Right cardiac atrium (tissue), 5 donors: Measurements from ENCODE around the gene FIS1. TPM values are rescaled to one million over a fixed set of nuclear protein-coding genes. Genes with fewer than 3 reads are reported as not detected.
"Not testable (repeated sequence)": the region's sequence is repeated elsewhere in the genome, so short reads cannot be mapped to it uniquely, and the experiment has no call there.

ENCODE experiments used
- ATAC-seq, 2 donors: fragments of 200-7000 bp; cut with Tn5 transposase; one replicate each; pipeline versions ENCODE4 v1.8.0 to v1.9.1; 2020; ENCODE audit warnings: moderate library complexity in 2 of 2, mild to moderate bottlenecking in 1 of 2
- DNase-seq, 3 donors: peaks; one replicate each; pipeline ENCODE4 v3.0.0-alpha.2; 2020
- H3K27ac ChIP-seq: one replicate; pipeline ENCODE4 v1.5.1; 2013; ENCODE audit warnings: mild to moderate bottlenecking, low read length, control low read depth, moderate library complexity
- H3K27me3 ChIP-seq: one replicate; pipeline ENCODE4 v1.6.1; 2013; ENCODE audit not compliant: control insufficient read depth, insufficient read depth
- H3K4me1 ChIP-seq: one replicate; pipeline ENCODE4 v1.6.1; 2013; ENCODE audit warnings: low read length; ENCODE audit not compliant: control insufficient read depth, insufficient read depth
- H3K4me3 ChIP-seq: one replicate; pipeline ENCODE4 v1.5.1; 2013; ENCODE audit warnings: low read length, control low read depth
- H3K9me3 ChIP-seq: one replicate; pipeline ENCODE4 v1.6.1; 2013; ENCODE audit warnings: low read length; ENCODE audit not compliant: control insufficient read depth
- WGBS: extraction: QIAGEN DNeasy Blood & Tissue Kit; methylation state at CpG from one replicate; pipeline ENCODE4 v1.1.7; 2013; 5-methylcytosine and 5-hydroxymethylcytosine counted together
- intact Hi-C, 4 donors: fragments of 100-400 bp; cut with DNase I; formaldehyde crosslinking; loops; one replicate each; pipeline versions ENCODE4 v1.11.0 to v1.14.0; 2022 to 2023
- long read RNA-seq, 4 donors: library from polyadenylated mRNA; unstranded; transcript quantifications; one replicate each; pipeline ENCODE4 v2.0.0, GENCODE V29; 2020 to 2021
- polyA plus RNA-seq: library from polyadenylated mRNA; stranded (reverse); fragments of 200-250 nt; gene quantifications from one replicate; pipeline ENCODE4 v1.2.3, GENCODE V29; 2013
- total RNA-seq, 4 donors: library from RNA; stranded (reverse); fragmentation: NEBNext Ultra II Directional; extraction: Animal tissue kit (Norgen Biotek cat#: 25700); gene quantifications; one replicate each; pipeline ENCODE4 v1.2.1, GENCODE V29; 2021
- donor health status: healthy with polysubstance abuse.
- donor health status: DM: no; HTN: yes; CAD: no.
- donor health status: DM: no; HTN: no; CAD: no.
- donor health status: DM: no; HTN: yes; CAD: no; lungs with severe emphysema.
- donor health status: DM: yes; HTN: yes; CAD: no.

The FIS1 gene
- total RNA-seq (100 to 1,000 TPM; 245 to 315 (median 279) TPM), polyA plus RNA-seq (297 TPM)
- long read RNA-seq, donor 1, transcript FIS1-201 (5 exons, 734 nt), result major isoform, 114 of 124 reads
- long read RNA-seq, donor 1, transcript FIS1-204 (4 exons, 745 nt), result minor isoform, 7 of 124 reads
- long read RNA-seq, donor 1, partial matches to known transcripts, result 0 of 124 reads
- long read RNA-seq, donor 1, other reads (novel, unspliced or antisense), result 1 of 124 reads
- long read RNA-seq, donor 2, transcript FIS1-201 (5 exons, 734 nt), result major isoform, 98 of 114 reads
- long read RNA-seq, donor 2, transcript FIS1-204 (4 exons, 745 nt), result minor isoform, 8 of 114 reads
- long read RNA-seq, donor 2, partial matches to known transcripts, result 2 of 114 reads
- long read RNA-seq, donor 2, other reads (novel, unspliced or antisense), result 4 of 114 reads
- long read RNA-seq, donor 3, transcript FIS1-201 (5 exons, 734 nt), result major isoform, 85 of 91 reads
- long read RNA-seq, donor 3, partial matches to known transcripts, result 1 of 91 reads
- long read RNA-seq, donor 3, other reads (novel, unspliced or antisense), result 3 of 91 reads
- long read RNA-seq, donor 4, transcript FIS1-201 (5 exons, 734 nt), result major isoform, 92 of 97 reads
- long read RNA-seq, donor 4, partial matches to known transcripts, result 0 of 97 reads
- long read RNA-seq, donor 4, other reads (novel, unspliced or antisense), result 0 of 97 reads

DNA sequence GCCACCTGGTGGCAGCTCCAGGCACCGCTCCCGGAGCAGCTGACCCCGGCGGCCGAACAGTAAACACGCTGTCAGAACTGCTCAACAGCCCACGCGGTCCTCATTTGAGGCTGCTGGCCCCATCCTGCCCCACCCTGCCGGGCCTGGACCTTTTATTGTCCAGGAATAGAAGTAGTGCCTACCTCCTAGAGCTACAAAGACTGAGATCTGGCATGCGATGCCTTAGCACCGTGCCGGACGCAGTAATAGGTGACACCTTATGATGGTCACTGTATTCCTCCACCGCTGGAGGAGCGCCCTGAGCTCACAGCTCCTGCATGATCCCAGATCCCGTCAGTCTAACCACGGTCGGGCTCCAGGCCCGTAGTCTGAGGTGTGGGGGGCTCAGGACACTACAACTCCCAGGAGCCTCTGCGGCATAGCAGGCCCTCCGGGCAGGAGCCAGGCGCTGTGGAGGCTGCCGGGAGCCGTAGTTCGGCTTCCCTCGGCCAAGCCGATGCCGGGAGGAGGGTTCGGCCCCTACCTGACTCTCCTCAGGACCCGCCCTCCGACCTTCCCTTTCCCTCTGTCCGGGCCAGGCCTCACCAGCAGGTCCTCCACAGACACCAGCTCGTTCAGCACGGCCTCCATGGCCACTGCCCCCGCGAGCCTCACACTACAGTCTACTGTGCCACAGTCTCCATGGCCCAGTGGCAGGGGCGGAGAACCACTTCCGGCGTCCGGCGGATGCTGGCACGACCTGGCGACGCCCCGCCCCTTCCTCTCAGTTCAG lies at the start of gene FIS1:
FIS1 (minus strand) TSS at position 707 of the 772 bp plus-strand sequence; CDS start at position 630, 77 bp downstream.
- no peaks in the 10 kb centered on the region for H3K4me1 ChIP-seq
- no peaks in the 10 kb centered on the region for H3K9me3 ChIP-seq
- WGBS, result under 1% methylated on average over 45 of the region's 45 CpGs
- peak within 1 kb of the TSS; percentile 94 for H3K27ac ChIP-seq
- no peaks in the 10 kb centered on the region for H3K27me3 ChIP-seq
- intact Hi-C loops, result no loop called here
- DNase-seq (peak; percentile 95 to 98 (median 98)), ATAC-seq (peak; percentile 98)
- H3K4me3 ChIP-seq, result peak within 1 kb of the TSS; percentile 73

DNA sequence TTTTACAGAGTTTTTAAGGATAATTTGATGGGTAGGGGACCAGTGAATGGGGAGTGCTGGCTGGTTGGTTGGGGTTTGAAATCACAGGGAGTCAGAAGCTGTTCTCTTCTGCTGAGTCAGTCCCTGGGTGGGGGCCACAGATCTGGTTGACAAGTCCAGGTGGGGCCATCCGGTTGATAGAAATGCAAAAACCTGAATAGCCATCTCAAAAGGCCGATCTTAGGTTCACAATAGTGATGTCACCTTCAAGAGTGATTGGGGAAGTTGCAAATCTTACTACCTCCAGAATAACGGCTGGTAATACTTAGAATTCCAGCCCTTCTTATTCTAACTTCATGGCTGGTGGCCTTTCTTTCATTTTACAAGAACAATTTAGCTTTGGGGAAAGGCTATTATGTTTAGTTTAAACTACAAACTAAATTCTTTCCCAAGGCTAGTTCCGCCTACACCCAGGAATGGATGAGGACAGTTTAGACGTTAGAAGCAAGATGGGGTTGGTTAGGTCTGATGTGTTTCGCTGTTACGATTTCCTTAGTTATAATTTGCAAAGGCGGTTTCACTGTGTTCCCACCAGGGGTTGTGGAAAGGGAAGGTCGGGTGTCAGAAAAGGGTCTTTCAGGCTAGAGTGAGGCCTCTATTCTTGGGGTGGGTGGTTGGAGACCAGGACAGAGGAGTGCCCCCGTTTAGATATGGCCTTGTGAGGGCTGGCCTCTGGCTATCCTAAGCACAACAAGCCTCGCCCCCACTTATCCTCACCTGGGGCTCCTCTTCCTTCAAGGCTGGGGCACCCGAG lies 49.4 kb upstream of the FIS1 start:
- no peaks in the 10 kb centered on the region for H3K4me1 ChIP-seq
- no peaks in the 10 kb centered on the region for H3K27me3 ChIP-seq
- H3K27ac ChIP-seq, result no peak overlapping the region
- WGBS, result 40% methylated on average over 12 of the region's 12 CpGs
- DNase-seq (no peak), ATAC-seq (no peak)
- H3K9me3 ChIP-seq, result no peaks in the 10 kb centered on the region
- intact Hi-C loops, result no loop called here
- H3K4me3 ChIP-seq, result no peak overlapping the region

DNA sequence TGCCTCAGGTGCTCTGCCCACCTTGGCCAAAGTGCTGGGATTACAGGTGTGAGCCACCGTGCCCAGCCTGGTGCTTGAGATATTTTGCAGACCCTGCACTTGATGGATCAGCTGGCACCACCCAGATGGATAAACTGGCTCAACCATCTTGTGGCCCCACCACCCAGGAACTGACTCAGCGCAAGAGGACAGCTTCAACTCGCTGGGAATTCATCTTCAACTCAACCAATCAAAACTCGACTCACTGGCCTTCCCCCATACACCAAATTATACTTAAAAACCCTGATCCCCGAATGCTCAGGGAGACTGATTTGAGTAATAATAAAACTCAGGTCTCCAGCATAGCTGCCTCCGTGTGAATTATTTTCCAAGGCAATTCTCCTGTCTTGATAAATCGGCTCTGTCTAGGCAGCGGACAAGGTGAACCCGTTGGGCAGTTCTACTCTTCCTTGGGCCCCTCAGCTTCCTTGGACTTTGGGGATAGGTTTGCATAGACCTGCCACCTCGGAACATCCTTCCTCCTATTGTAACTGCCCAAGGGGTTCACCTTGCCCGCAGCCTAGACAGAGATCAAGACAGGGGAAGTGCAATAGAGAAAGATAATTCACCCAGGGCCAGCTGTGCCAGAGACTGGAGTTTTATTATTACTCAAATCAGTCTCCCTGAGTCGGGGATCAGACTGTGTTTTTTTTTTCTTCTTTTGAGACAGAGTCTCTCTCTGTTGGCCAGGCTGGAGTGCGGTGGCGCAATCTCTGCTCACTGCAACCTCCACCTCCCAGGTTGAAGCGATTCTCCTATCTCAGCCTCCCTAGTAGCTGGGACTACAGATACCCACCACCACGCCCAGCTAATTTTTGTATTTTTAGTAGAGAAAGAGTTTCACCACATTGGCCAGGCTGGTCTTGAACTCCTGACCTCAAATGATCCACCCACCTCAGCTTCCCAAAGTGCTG lies 48.5 kb upstream of the FIS1 start:
- H3K4me1 ChIP-seq, ATAC-seq, DNase-seq, H3K4me3 ChIP-seq, H3K27me3 ChIP-seq, H3K9me3 ChIP-seq, intact Hi-C loops, H3K27ac ChIP-seq: not testable (repeated sequence)
- WGBS, result 47% methylated on average over 16 of the region's 16 CpGs

DNA sequence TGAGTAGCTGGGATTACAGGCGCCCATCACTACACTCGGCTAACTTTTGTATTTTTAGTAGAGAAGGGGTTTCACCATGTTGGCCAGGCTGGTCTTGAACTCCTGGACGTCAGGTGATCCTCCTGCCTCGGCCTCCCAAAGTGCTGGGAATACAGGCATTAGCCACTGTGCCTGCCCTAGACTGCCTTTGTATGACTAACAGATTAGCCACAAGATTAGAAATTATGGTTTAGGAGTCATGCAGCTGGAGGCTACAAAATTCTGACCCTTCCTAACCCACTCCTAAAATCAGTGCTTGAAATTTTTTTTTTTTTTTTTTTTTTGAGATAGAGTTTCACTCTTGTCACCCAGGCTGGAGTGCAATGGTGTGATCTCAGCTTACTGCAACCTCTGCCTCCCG lies 47.7 kb upstream of the FIS1 start:
- intact Hi-C loops, DNase-seq, H3K4me3 ChIP-seq, ATAC-seq, H3K4me1 ChIP-seq, H3K27me3 ChIP-seq, H3K27ac ChIP-seq, H3K9me3 ChIP-seq: not testable (repeated sequence)
- WGBS, result 78% methylated on average over 5 of the region's 5 CpGs

DNA sequence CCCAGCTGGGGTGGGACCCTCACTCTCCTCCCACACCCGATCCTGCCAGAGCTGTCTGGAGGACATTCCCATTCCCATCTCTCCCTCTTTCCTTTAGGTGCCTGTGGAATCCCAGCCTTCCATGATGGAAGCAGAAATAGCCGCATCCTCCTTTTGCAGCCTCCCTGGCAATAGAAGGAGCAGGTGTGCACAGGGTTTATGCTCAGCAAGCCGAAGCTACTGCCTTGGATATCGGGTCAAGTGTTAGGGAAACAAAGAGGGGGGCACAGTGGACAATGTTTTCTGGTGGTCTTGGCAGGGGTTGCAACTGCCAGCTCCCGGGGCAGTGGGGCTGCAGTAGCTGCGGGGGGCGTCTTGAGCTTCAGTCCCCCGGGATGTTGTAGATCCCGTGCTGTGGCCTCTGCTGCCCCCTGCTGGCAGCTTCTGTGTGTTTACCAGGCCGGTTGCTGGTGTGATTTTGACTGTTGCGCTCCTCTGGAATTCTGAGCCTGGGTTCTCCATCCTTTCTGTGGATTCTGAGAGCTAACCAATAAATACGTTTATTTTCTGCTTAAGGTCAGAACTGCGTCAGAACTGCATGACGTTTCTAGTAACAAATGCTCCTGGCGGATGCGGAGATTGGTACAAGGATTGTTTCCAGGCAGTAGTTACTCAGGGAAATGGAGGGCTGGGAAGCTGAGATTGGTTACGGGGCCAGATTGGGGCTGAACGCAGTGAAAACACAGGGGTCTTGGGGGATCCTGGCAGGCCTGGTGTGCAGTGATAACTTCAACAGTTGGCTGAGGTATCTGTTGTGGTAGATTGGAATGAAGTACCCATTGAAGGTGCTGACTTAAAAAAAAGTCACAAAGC lies 45.5 kb upstream of the FIS1 start:
- DNase-seq (peak; percentile 58 to 88 (median 82)), ATAC-seq (peak; percentile 59 to 66)
- intact Hi-C loops, H3K9me3 ChIP-seq, H3K27ac ChIP-seq, H3K27me3 ChIP-seq, H3K4me1 ChIP-seq, H3K4me3 ChIP-seq: not testable (repeated sequence)
- WGBS, result 18% methylated on average over 16 of the region's 18 CpGs

DNA sequence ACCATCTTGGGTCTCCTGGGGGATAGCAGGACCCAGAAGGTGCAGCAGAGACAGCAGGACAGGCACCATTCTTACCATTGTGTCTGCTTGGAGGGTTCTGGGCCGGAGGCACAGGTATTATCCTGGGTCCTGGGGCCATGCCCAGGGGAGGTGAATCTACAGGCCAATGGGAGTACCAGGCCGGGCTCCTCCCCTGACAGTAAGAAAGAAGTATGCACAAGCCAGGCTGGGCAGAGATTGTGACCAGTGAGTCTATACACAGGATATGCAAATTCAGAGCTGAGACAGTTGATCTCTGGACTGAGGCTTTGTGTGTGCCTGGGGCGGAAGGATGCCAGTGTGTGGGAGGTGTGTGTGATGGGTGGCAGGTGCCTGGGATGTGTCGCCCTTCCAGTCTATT lies 44.8 kb upstream of the FIS1 start:
- 48% methylated on average over 4 of the region's 4 CpGs for WGBS
- H3K4me3 ChIP-seq, H3K27me3 ChIP-seq, H3K4me1 ChIP-seq, H3K27ac ChIP-seq, intact Hi-C loops, DNase-seq, H3K9me3 ChIP-seq: not testable (repeated sequence)
- peak in 1 of 2 donors; percentile 15 for ATAC-seq

DNA sequence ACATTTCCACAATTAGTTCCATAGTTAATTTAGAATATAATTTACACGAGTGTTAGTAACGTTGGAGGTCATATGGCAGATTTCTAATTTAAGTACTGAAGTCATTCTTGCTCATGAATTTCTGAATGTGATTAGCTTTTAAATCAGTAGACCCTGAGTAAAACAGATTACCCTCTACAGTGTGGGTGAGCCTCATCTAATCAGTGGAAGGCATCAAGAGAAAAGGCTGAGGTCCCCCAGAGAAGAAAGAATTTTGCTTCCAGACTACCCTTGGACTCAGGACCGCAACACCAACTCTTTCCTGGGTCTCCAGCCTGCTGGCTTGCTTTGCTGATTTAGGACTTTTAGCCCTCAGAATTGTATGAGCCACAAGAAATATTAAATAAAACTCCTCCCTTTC lies 43.6 kb upstream of the FIS1 start:
- Histone ChIP-seq H3K27ac (no peak overlapping the region), H3K27me3 (no peaks in the 10 kb centered on the region), H3K4me1 (no peaks in the 10 kb centered on the region), H3K9me3 (no peaks in the 10 kb centered on the region), H3K4me3 (no peak overlapping the region)
- no peak for DNase-seq
- no peak for ATAC-seq
- intact Hi-C loops, result no loop called here
- WGBS, result 88% methylated on average over 3 of the region's 3 CpGs

DNA sequence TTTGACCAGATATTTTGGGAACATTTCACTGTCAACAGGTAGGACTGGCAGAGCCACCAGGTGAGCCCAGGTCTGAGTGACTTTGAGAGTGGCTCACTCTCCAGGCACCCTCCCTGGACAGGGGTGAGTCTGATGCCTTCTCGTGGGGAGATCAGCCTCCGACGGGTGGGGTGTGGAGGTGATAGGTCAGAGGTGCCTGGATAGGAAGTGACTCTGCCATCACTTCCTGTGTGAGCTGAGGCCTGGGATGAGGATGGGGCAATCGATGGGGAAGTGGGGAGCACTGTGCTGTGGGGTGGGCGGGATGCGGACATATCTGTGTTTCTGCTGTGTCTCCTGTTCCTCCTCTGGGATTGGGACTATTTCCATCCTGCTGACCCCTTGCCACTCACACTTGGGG lies 42.2 kb upstream of the FIS1 start:
- Histone ChIP-seq H3K27me3 (no peaks in the 10 kb centered on the region), H3K4me1 (no peaks in the 10 kb centered on the region), H3K9me3 (no peaks in the 10 kb centered on the region), H3K27ac (no peak overlapping the region), H3K4me3 (no peak overlapping the region)
- WGBS, result 66% methylated on average over 6 of the region's 6 CpGs
- DNase-seq (no peak), ATAC-seq (no peak)
- intact Hi-C loops, result no loop called here

DNA sequence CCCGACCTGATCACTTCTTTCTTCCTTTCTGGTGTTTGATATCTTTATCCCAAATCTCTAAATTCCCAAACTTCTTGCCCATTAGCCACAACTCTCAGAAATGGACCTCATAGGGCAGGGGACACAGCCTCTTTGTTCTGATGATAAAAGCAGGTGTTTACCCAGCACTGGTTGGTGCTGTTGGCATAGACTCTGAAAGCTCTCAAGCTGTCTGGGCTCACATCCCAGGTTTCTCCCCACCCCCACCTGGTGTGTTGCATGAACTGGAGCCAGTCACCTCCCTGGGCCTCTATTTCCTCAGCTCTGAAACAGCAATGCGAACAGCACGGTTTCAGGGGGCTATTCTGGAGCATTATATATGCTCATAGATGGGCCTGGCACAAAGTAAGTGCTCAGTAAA lies 41.0 kb upstream of the FIS1 start:
- H3K4me1 ChIP-seq, intact Hi-C loops, H3K27ac ChIP-seq, H3K4me3 ChIP-seq, DNase-seq, H3K27me3 ChIP-seq, H3K9me3 ChIP-seq: not testable (repeated sequence)
- ATAC-seq, result peak in 1 of 2 donors; percentile 19
- WGBS, result 73% methylated on average over 3 of the region's 3 CpGs
